ENCODE data around the gene MYEOV. TPM values are rescaled to one million over a fixed set of nuclear protein-coding genes. Genes with fewer than 3 reads are reported as not detected.

The MYEOV gene
- total and polyA plus RNA-seq, 4 donors: 0.39 TPM; not detected in 3

DNA sequence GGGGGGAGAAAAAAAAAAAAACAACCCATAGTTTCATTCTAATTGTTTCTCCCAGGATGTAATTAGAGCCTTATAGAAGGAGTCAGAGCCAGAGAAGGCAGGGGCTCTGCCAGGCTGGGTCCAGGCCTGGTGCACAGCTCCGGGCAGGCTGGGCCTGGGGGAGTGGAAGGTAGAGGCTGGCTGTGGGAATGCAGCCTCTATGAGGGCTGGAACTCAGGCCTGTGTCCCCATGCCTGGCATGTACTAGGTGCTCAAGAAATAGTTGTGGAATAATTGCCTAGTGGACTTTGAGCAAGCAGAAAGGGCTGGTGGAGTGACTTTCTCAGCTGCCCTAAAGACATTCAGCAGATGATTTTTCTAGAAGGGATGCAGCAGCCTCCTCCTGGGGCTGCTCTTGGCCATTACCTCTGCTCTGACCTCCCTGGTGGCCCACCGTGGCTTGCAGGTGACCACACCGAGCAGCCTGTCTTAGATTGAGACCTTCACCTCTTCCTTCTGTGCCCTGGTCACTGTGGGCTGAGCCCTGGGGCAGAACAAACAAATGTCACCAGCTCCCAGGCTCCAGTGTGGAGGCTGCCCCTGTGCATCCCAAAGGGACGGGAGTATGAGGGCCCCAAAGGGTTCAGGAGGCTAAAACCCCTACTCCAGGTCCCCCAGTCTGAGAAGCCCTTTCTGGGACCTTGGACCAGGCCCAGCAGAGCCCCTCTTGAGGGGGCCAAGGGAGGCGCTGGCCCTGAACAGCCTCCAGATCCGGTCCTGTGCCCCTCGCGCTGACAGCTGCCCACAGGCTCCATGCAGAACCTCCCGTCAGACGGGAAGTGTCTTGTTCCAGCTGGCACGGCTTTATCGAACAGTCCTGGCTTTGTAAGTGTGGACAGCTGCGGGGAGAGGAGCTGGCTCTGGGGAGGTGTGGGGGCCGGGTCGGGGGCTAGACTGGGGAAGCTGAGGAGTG lies 18.8 kb downstream of the MYEOV start:
- peak in 3 of 6 donors; percentile 21 to 74 (median 70) for DNase-seq (ENCODE audit: low read depth in 4 of 6, low spot score in 6 of 6)
- Histone ChIP-seq H3K4me3 (ENCODE audit: low read depth, low read length) (no peak overlapping the region), H3K9me3 (ENCODE audit: control insufficient read depth, insufficient read depth, low read length) (no peaks in the 10 kb centered on the region), H3K36me3 (ENCODE audit: control insufficient read depth, insufficient read depth, low read length) (no peaks in the 10 kb centered on the region), H3K27ac (ENCODE audit: low read depth, low read length) (peak overlapping the region; percentile 38), H3K4me1 (ENCODE audit: control insufficient read depth, insufficient read depth, low read length) (peaks cover 32% of the 10 kb centered on the region), H3K27me3 (ENCODE audit: control insufficient read depth, insufficient read depth, low read length) (no peaks in the 10 kb centered on the region)
- 45% methylated on average over 15 of the region's 15 CpGs for WGBS (ENCODE audit: insufficient coverage)

GRCh38 chr11:69313992-69314391 lies 20.0 kb downstream of the MYEOV start:
- no peak overlapping the region for H3K4me3 ChIP-seq (ENCODE audit: low read depth, low read length)
- H3K27me3 ChIP-seq (ENCODE audit: control insufficient read depth, insufficient read depth, low read length): no peaks in the 10 kb centered on the region
- no peak overlapping the region for H3K27ac ChIP-seq (ENCODE audit: low read depth, low read length)
- no peaks in the 10 kb centered on the region for H3K9me3 ChIP-seq (ENCODE audit: control insufficient read depth, insufficient read depth, low read length)
- H3K36me3 ChIP-seq (ENCODE audit: control insufficient read depth, insufficient read depth, low read length): no peaks in the 10 kb centered on the region
- 86% methylated on average over 1 of the region's 2 CpGs for WGBS (ENCODE audit: insufficient coverage)
- no peak for DNase-seq (ENCODE audit: low read depth in 4 of 6, low spot score in 6 of 6)
- H3K4me1 ChIP-seq (ENCODE audit: control insufficient read depth, insufficient read depth, low read length): peaks cover 32% of the 10 kb centered on the region

DNA sequence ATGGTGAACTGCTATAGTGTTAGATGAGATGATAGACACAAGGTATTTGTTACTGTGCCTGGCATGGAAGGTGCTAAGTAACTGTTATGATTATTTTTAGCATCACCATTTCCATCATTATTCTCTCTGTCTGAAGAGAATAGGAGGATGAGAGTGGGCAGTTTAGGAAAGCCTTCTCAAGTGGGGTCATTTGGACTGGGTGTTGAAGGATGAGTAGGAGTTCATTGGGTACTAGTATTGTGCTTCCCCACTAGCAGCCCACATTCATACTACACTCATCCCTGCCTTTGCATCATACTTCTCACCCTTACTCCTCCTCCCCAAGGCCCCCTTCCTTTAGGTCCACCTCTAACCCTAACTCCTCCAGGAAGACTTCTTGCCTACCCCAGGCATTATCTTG lies 20.6 kb downstream of the MYEOV start:
- DNase-seq (ENCODE audit: low read depth in 4 of 6, low spot score in 6 of 6): no peak
- peaks cover 32% of the 10 kb centered on the region for H3K4me1 ChIP-seq (ENCODE audit: control insufficient read depth, insufficient read depth, low read length)
- no peaks in the 10 kb centered on the region for H3K36me3 ChIP-seq (ENCODE audit: control insufficient read depth, insufficient read depth, low read length)
- no peak overlapping the region for H3K27ac ChIP-seq (ENCODE audit: low read depth, low read length)
- no peaks in the 10 kb centered on the region for H3K27me3 ChIP-seq (ENCODE audit: control insufficient read depth, insufficient read depth, low read length)
- H3K4me3 ChIP-seq (ENCODE audit: low read depth, low read length): no peak overlapping the region
- no peaks in the 10 kb centered on the region for H3K9me3 ChIP-seq (ENCODE audit: control insufficient read depth, insufficient read depth, low read length)

- H3K36me3 ChIP-seq (ENCODE audit: control insufficient read depth, insufficient read depth, low read length): no peaks in the 10 kb centered on the region
These were observed 23.0 kb downstream of the MYEOV start for GRCh38 chr11:69316956-69317355.

GRCh38 chr11:69317401-69318092 lies 23.6 kb downstream of the MYEOV start:
- DNase-seq (ENCODE audit: low read depth in 4 of 6, low spot score in 6 of 6): no peak
- H3K27ac ChIP-seq (ENCODE audit: low read depth, low read length): no peak overlapping the region
- H3K4me3 ChIP-seq (ENCODE audit: low read depth, low read length): no peak overlapping the region
- H3K27me3 ChIP-seq (ENCODE audit: control insufficient read depth, insufficient read depth, low read length): no peaks in the 10 kb centered on the region
- H3K4me1 ChIP-seq (ENCODE audit: control insufficient read depth, insufficient read depth, low read length): peaks cover 13% of the 10 kb centered on the region
- WGBS (ENCODE audit: insufficient coverage): 100% methylated on average over 1 of the region's 2 CpGs
- H3K9me3 ChIP-seq (ENCODE audit: control insufficient read depth, insufficient read depth, low read length): no peaks in the 10 kb centered on the region
- H3K36me3 ChIP-seq (ENCODE audit: control insufficient read depth, insufficient read depth, low read length): no peaks in the 10 kb centered on the region

More at GRCh38 chr11:69316956-69317355, 23.0 kb downstream of the MYEOV start:
- Histone ChIP-seq H3K4me1 (ENCODE audit: control insufficient read depth, insufficient read depth, low read length) (peaks cover 19% of the 10 kb centered on the region), H3K27ac (ENCODE audit: low read depth, low read length) (no peak overlapping the region), H3K9me3 (ENCODE audit: control insufficient read depth, insufficient read depth, low read length) (no peaks in the 10 kb centered on the region), H3K27me3 (ENCODE audit: control insufficient read depth, insufficient read depth, low read length) (no peaks in the 10 kb centered on the region), H3K4me3 (ENCODE audit: low read depth, low read length) (no peak overlapping the region)
- no CpG with 5 or more reads among the region's 4 CpGs for WGBS (ENCODE audit: insufficient coverage)
- DNase-seq (ENCODE audit: low read depth in 4 of 6, low spot score in 6 of 6): no peak

DNA sequence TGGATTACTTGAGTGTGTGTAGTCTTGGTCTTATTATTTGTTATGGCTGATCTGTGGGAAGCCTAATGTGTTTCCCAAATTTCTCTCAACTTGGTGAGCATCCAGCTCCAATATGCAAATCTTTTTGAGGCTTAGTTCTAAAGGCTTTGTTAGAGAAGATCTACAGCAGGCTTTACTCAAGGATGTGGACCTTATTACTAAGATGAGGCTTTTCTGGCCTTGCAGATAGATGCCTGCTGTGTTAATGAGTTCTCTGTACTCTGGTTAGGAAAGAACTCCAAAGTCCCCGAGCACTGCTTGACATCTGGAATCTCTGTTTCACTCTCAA lies 24.1 kb downstream of the MYEOV start:
- Histone ChIP-seq H3K27ac (ENCODE audit: low read depth, low read length) (no peak overlapping the region), H3K9me3 (ENCODE audit: control insufficient read depth, insufficient read depth, low read length) (no peaks in the 10 kb centered on the region), H3K36me3 (ENCODE audit: control insufficient read depth, insufficient read depth, low read length) (no peaks in the 10 kb centered on the region), H3K4me3 (ENCODE audit: low read depth, low read length) (no peak overlapping the region), H3K4me1 (ENCODE audit: control insufficient read depth, insufficient read depth, low read length) (peaks cover 8% of the 10 kb centered on the region), H3K27me3 (ENCODE audit: control insufficient read depth, insufficient read depth, low read length) (no peaks in the 10 kb centered on the region)
- WGBS (ENCODE audit: insufficient coverage): 38% methylated on average over 1 of the region's 1 CpG
- DNase-seq (ENCODE audit: low read depth in 4 of 6, low spot score in 6 of 6): no peak

DNA sequence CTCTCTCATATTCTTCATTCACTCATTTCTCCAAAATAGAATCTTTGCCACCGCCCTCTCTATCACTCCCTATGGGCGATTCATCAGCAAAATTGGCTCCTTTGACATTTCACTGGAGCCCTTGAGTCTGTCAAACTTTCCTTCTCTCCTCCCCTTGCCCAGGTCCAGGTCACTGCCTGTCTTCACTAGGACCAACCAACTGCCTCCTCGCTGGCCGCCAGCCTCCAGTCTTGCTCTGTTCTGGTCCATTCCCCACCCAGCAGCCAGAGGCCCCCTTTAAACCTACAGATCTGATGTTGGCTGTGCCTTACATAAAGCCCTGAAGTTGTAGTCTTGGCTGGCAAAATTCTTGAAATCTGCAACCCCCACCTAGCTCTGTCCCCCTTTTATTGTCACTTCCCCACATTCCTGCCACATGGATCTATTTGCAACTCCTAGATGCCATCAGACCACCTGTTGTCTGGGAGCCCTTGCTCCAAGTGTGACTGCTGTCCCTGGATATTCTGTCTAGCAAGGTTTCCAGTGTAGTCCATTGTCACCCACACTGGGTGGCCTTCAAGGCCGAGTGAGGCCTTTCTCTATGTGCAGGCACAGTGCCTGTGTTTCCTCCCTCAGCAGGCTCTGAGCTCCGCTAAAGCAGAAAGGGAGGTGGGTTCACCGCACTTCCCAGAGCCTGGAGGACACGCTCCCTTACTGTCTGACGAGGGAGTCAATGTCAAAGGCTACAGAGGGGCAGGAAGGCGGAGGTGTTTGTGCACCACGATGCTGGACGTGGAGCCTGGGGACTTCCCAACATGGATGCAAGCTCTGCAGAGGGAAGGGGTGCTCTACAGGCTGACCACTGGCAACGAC lies 25.5 kb downstream of the MYEOV start:
- H3K4me1 ChIP-seq (ENCODE audit: control insufficient read depth, insufficient read depth, low read length): peaks cover 4% of the 10 kb centered on the region
- 81% methylated on average over 13 of the region's 13 CpGs for WGBS (ENCODE audit: insufficient coverage)
- H3K4me3 ChIP-seq (ENCODE audit: low read depth, low read length): no peak overlapping the region
- DNase-seq (ENCODE audit: low read depth in 4 of 6, low spot score in 6 of 6): no peak
- no peak overlapping the region for H3K27ac ChIP-seq (ENCODE audit: low read depth, low read length)
- H3K9me3 ChIP-seq (ENCODE audit: control insufficient read depth, insufficient read depth, low read length): no peaks in the 10 kb centered on the region
- H3K36me3 ChIP-seq (ENCODE audit: control insufficient read depth, insufficient read depth, low read length): no peaks in the 10 kb centered on the region
- no peaks in the 10 kb centered on the region for H3K27me3 ChIP-seq (ENCODE audit: control insufficient read depth, insufficient read depth, low read length)

DNA sequence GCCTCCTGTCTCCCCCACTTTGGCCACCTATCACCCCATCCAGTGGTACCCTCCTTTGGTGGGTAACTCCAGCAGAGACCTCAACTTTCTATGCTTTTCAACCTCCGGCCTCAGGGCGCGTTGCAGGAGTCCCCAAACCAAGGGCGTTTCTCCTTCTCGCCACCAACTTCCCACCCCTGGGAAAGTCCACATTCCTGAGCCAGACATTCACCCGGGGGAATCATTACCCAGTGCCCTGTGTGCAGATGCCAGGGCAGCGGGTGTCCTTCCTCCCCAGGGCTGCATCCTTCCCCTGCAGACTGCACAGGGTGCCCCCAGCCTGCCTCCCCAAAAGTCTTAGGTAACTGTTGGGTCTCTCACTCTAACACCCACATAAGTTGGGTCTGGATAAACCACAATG lies 26.4 kb downstream of the MYEOV start:
- no peaks in the 10 kb centered on the region for H3K9me3 ChIP-seq (ENCODE audit: control insufficient read depth, insufficient read depth, low read length)
- peaks cover 4% of the 10 kb centered on the region for H3K4me1 ChIP-seq (ENCODE audit: control insufficient read depth, insufficient read depth, low read length)
- H3K27ac ChIP-seq (ENCODE audit: low read depth, low read length): no peak overlapping the region
- 97% methylated on average over 7 of the region's 7 CpGs for WGBS (ENCODE audit: insufficient coverage)
- no peaks in the 10 kb centered on the region for H3K27me3 ChIP-seq (ENCODE audit: control insufficient read depth, insufficient read depth, low read length)
- H3K4me3 ChIP-seq (ENCODE audit: low read depth, low read length): no peak overlapping the region
- DNase-seq (ENCODE audit: low read depth in 4 of 6, low spot score in 6 of 6): no peak
- no peaks in the 10 kb centered on the region for H3K36me3 ChIP-seq (ENCODE audit: control insufficient read depth, insufficient read depth, low read length)
